Esophagus muscularis mucosa (tissue), 3 donors: ENCODE results near the gene CAPN2.

Experiments used
- CTCF ChIP-seq, 3 experiments: fragments of 200-600 bp in 2 of 3; fragments of 450-650 bp in 1 of 3; sonication (generic) in 2 of 3; IDR thresholded peaks; one replicate each; pipeline ENCODE4 v1.5.1; 2017 to 2019; ENCODE audit warnings: antibody characterized with exemption in 3 of 3, mild to moderate bottlenecking in 2 of 3, moderate library complexity in 1 of 3
- POLR2A ChIP-seq: fragments of 450-650 bp; IDR thresholded peaks from one replicate; pipeline ENCODE4 v1.6.1; 2017; ENCODE audit warnings: antibody characterized with exemption, moderate library complexity, mild to moderate bottlenecking, low read depth

- TF ChIP-seq CTCF (IDR thresholded peaks at IDR 0.05) (no peak), POLR2A (no peak)
These were observed 42.5 kb downstream of the CAPN2 start for GRCh38 chr1:223754681-223755431.
